Cardiac muscle cell (in vitro differentiated cells and primary cell): ENCODE measurements around the gene HNRNPA0. TPM values are rescaled to one million over a fixed set of nuclear protein-coding genes. Genes with fewer than 3 reads are reported as not detected.

ENCODE experiments used
- DNase-seq, 2 donors: peaks; one replicate each; pipeline versions ENCODE4 v3.0.0 to v3.0.0-alpha.2; 2010 to 2017; ENCODE audit warnings: low read depth in 1 of 2, low spot score in 1 of 2
- H3K27ac ChIP-seq: fragments of 200-600 bp; sonication (generic); 2 replicates; pipeline ENCODE4 v1.5.1; 2016
- H3K27me3 ChIP-seq: fragments of 200-600 bp; sonication (generic); 2 replicates; pipeline ENCODE4 v1.6.0; 2016; ENCODE audit warnings: control low read depth
- H3K36me3 ChIP-seq: fragments of 200-600 bp; sonication (generic); 2 replicates; pipeline ENCODE4 v1.5.1; 2016; ENCODE audit warnings: control low read depth
- H3K4me1 ChIP-seq: fragments of 200-600 bp; sonication (generic); 2 replicates; pipeline ENCODE4 v1.8.1; 2017; ENCODE audit warnings: low read depth, mild to moderate bottlenecking, mixed run types
- H3K4me3 ChIP-seq: fragments of 200-600 bp; sonication (generic); 2 replicates; pipeline ENCODE4 v1.5.1; 2016; ENCODE audit warnings: mild to moderate bottlenecking
- H3K9me3 ChIP-seq: fragments of 200-600 bp; sonication (generic); 2 replicates; pipeline ENCODE4 v1.5.1; 2017; ENCODE audit warnings: low read depth, mild to moderate bottlenecking, control low read depth
- CTCF ChIP-seq: IDR thresholded peaks from 2 replicates; pipeline ENCODE4 v1.5.1; 2012; ENCODE audit warnings: low read depth, mild to moderate bottlenecking, low read length
- polyA plus RNA-seq: library from polyadenylated mRNA; unstranded; fragments of >200 nt; fragmentation: Nextera tagmentation; extraction: Ambion mirVana; gene quantifications from 2 replicates; pipeline ENCODE4 v1.2.1, GENCODE V29; 2016
- total RNA-seq: library from RNA; depleted of rRNA; stranded (reverse); fragments of >200 nt; gene quantifications from 2 replicates; pipeline ENCODE4 v1.2.3, GENCODE V29; 2016

Gene HNRNPA0
- total and polyA plus RNA-seq, 2 experiments from 2014 or later: 15.2 to 42.6 TPM

DNA sequence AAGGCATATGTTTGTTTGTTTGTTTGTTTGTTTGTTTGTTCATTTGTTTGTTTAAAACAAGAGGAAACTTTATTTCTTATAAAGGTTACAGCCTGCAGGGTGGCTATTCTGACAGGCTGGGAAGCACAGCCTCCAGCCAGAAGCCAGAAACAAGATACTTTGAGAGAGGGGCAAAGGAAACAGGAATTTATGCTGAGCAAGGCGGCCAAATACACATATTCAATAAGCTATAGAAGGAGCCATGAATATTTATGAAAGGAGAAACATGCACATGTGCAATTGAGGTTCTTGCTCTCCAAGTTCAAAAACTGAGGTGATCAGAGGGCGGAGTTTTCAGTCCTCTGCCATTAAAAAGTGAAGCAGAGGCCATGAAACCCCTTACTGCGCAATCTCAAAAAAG, 37.8 kb downstream of the HNRNPA0 start:
- Histone ChIP-seq H3K27me3 (no peaks in the 10 kb centered on the region), H3K4me3 (no peak overlapping the region), H3K36me3 (no peaks in the 10 kb centered on the region), H3K27ac (no peak overlapping the region), H3K9me3 (no peaks in the 10 kb centered on the region), H3K4me1 (no peaks in the 10 kb centered on the region)
- TF ChIP-seq CTCF: no peak
- DNase-seq: no peak

DNA sequence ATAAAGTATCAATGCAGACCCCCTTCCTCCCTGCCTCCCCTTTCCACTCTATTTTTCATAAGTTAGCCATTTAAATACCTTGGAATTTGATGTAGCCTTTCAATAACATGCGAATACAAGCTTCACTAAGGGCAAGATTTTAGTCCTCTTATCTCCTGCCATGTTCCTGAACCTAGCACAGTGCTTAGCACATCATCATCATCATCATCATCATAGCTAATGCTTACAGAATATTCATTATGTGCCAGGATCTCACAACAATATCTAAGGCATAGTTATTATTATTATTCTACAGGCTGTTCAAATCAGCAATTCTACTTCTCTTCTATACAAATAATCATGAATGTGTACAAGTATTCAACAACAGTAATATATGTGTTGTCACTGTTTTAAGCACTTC, 38.7 kb downstream of the HNRNPA0 start:
- Histone ChIP-seq H3K9me3 (no peaks in the 10 kb centered on the region), H3K27ac (no peak overlapping the region), H3K36me3 (no peaks in the 10 kb centered on the region), H3K27me3 (no peaks in the 10 kb centered on the region), H3K4me1 (no peaks in the 10 kb centered on the region), H3K4me3 (no peak overlapping the region)
- TF ChIP-seq CTCF: no peak
- DNase-seq: no peak

GRCh38 chr5:137714946-137715345, 39.2 kb downstream of the HNRNPA0 start:
- Histone ChIP-seq H3K9me3 (no peaks in the 10 kb centered on the region), H3K27ac (no peak overlapping the region), H3K27me3 (no peaks in the 10 kb centered on the region), H3K4me3 (no peak overlapping the region), H3K4me1 (no peaks in the 10 kb centered on the region), H3K36me3 (no peaks in the 10 kb centered on the region)
- no peak for TF ChIP-seq CTCF
- no peak for DNase-seq

GRCh38 chr5:137714494-137714893, 39.7 kb downstream of the HNRNPA0 start:
- H3K9me3 ChIP-seq: no peaks in the 10 kb centered on the region
- H3K4me3 ChIP-seq: no peak overlapping the region
- no peak for TF ChIP-seq CTCF
- H3K4me1 ChIP-seq: no peaks in the 10 kb centered on the region
- no peaks in the 10 kb centered on the region for H3K27me3 ChIP-seq
- H3K27ac ChIP-seq: no peak overlapping the region
- H3K36me3 ChIP-seq: no peaks in the 10 kb centered on the region
- DNase-seq: no peak

DNA sequence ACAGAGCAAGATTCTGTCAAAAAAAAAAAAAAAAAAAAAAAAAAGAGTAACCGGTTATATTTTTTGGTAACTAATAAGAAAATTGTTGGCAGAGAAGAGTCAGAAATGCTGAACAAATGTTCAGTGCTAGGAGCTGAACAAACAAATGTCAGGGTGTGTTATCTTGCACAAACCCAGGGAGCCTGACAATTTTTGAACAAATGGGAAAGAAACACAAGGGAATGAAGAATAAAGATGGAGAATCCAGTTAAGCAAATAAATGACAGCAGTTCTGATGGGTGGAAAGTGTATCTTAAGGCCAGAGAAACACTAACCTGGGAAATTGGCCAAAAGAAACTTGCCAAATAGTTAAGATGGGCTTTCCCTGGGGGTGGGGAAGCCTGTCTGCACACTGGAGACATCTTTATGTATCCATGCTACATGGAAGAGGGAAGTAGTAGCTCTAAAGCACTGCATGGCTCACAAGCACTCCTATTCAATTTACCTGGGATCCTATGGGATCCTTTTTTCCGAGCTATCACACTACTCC, 42.0 kb downstream of the HNRNPA0 start:
- Histone ChIP-seq H3K27ac (no peak overlapping the region), H3K4me3 (no peak overlapping the region), H3K4me1 (no peaks in the 10 kb centered on the region), H3K36me3 (no peaks in the 10 kb centered on the region), H3K9me3 (no peaks in the 10 kb centered on the region), H3K27me3 (no peaks in the 10 kb centered on the region)
- TF ChIP-seq CTCF: no peak
- peak in 1 of 2 donors; percentile 54 for DNase-seq

GRCh38 chr5:137710086-137710485, 44.1 kb downstream of the HNRNPA0 start:
- no peak overlapping the region for H3K4me3 ChIP-seq
- peaks cover 7% of the 10 kb centered on the region for H3K36me3 ChIP-seq
- no peaks in the 10 kb centered on the region for H3K9me3 ChIP-seq
- TF ChIP-seq CTCF: no peak
- no peaks in the 10 kb centered on the region for H3K4me1 ChIP-seq
- DNase-seq: peak in 1 of 2 donors; percentile 43
- H3K27me3 ChIP-seq: no peaks in the 10 kb centered on the region
- no peak overlapping the region for H3K27ac ChIP-seq
